OCI-LY3 (cell line): ENCODE results near the gene ARHGAP21.
"Not testable (repeated sequence)": the region's sequence is repeated elsewhere in the genome, so short reads cannot be mapped to it uniquely, and the experiment has no call there.

ENCODE experiments used
- H2AFZ ChIP-seq: fragments of 200-600, 300-600 bp; shearing (Covaris generic); 2 replicates; pipeline ENCODE4 v1.6.0; 2014; ENCODE audit warnings: antibody characterized with exemption, low read depth, low read length
- H3K27ac ChIP-seq: fragments of 200-600, 300-600 bp; sonication (generic); 2 replicates; pipeline ENCODE4 v1.5.1; 2014; ENCODE audit warnings: mild to moderate bottlenecking, low read length, moderate library complexity, mixed read lengths
- H3K27me3 ChIP-seq: fragments of 200-600, 300-600 bp; sonication (generic); 2 replicates; pipeline ENCODE4 v1.6.1; 2014; ENCODE audit warnings: low read depth, low read length, mixed read lengths
- H3K36me3 ChIP-seq: fragments of 200-600, 300-600 bp; sonication (generic); replicated peaks from 2 replicates; pipeline ENCODE3; 2014; ENCODE audit warnings: low read depth, low read length, mixed read lengths
- H3K4me1 ChIP-seq: fragments of 300-600, 200-600 bp; sonication (generic); 2 replicates; pipeline ENCODE4 v1.6.1; 2014; ENCODE audit warnings: low read length, mixed read lengths
- H3K4me2 ChIP-seq: fragments of 200-600, 300-600 bp; sonication (generic); 2 replicates; pipeline ENCODE4 v1.6.1; 2014; ENCODE audit warnings: low read length, mixed read lengths
- H3K4me3 ChIP-seq: fragments of 300-600, 200-600 bp; sonication (generic); 2 replicates; pipeline ENCODE4 v1.5.1; 2014; ENCODE audit warnings: antibody characterized with exemption, mild to moderate bottlenecking, low read length, moderate library complexity
- H3K79me2 ChIP-seq: fragments of 300-600, 200-600 bp; shearing (Covaris generic); 2 replicates; pipeline ENCODE4 v1.6.1; 2014; ENCODE audit warnings: mild to moderate bottlenecking, low read length, mixed read lengths
- H3K9ac ChIP-seq: fragments of 300-600, 200-600 bp; shearing (Covaris generic); 2 replicates; pipeline ENCODE4 v1.6.0; 2014; ENCODE audit warnings: mild to moderate bottlenecking, low read length, moderate library complexity
- H3K9me3 ChIP-seq: fragments of 200-600, 300-600 bp; shearing (Covaris generic); 2 replicates; pipeline ENCODE4 v1.6.1; 2014; ENCODE audit warnings: low read length, mixed read lengths; ENCODE audit not compliant: insufficient read depth
- H4K20me1 ChIP-seq: fragments of 200-600, 300-600 bp; sonication (generic); 2 replicates; pipeline ENCODE4 v1.6.1; 2016; ENCODE audit warnings: low read length, mixed read lengths; ENCODE audit not compliant: insufficient read depth
- CTCF ChIP-seq: fragments of 200-600, 300-600 bp; sonication (generic); IDR thresholded peaks from 2 replicates; pipeline ENCODE4 v1.5.1; 2014; ENCODE audit warnings: antibody characterized with exemption, low read length, low read depth
- EZH2phosphoT487 ChIP-seq: fragments of 200-600 bp; shearing (Covaris generic); IDR thresholded peaks from 2 replicates; pipeline ENCODE4 v1.6.1; 2018; ENCODE audit warnings: antibody characterized with exemption, mixed run types, low read depth

The ARHGAP21 gene

DNA sequence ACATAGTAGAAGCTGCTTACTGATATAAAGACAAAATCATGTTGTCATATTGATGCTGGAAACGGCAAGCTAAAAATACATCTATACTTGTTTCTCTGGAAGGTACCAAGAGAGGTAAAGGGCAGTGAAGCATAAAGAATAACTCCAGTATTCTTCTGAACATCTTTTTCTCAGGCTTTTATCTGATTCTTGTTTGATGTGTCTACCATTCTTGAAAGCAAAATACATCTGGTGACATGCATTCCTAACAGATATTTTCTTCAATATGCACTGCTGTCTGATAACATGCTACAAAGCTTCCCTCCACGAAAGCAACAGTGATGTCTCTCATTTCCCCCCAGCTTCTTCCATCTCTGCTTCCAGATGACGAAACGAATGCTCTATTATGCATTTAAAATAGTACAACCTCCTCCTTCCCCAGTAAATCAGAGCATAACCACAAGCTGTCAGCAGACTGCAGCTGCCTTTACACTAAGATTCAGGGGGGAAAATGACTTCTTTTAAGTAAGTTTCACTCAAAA lies 100.8 kb downstream of the ARHGAP21 start:
- H3K27ac ChIP-seq, result no peak overlapping the region
- H3K36me3 ChIP-seq, result no peaks in the 10 kb centered on the region
- no peaks in the 10 kb centered on the region for H3K9me3 ChIP-seq
- no peak for TF ChIP-seq CTCF
- no peak for TF ChIP-seq EZH2phosphoT487
- no peak overlapping the region for H3K4me3 ChIP-seq
- H2AFZ ChIP-seq, result no peak overlapping the region
- peak overlapping the region; percentile 15; the same call in 1 of the 2 replicates for H3K4me2 ChIP-seq
- no peak overlapping the region for H3K9ac ChIP-seq
- H3K79me2 ChIP-seq, result no peaks in the 10 kb centered on the region
- H3K27me3 ChIP-seq, result no peaks in the 10 kb centered on the region
- H4K20me1 ChIP-seq, result no peaks in the 10 kb centered on the region
- peaks cover 7% of the 10 kb centered on the region for H3K4me1 ChIP-seq

DNA sequence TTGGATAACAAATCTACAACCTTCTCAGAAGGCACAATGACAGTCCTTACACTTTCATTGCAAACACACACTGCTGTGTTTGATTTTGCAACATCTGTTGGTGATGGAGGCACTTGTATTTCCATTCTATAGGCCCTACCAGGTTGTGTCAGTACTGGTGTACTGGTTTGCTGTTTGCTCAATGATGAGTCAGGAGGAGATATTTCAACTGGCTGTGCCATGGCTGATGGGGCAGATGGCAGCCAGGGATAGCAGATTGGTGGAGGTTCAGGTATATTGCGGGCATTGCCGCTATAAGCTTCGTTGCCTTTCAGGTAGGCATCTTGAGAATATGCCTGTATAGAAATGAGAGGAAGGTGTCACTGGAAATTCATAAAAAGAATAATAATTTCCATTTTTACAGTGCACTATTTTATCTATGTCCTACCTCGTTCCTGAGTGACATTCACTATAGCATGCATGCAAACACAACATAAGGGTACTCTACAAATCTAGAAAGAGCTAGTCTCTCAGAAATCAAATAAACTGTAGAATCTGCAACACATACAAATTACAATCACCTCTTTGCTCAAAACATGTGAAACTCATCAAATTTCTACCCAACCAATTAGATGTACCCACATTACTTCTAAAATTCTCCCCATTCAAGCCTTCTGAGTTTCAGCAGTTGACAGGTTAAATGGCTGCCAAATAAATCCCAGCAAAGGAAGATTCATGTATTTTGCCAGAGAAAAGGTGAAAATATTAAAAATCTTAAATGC lies 102.5 kb downstream of the ARHGAP21 start:
- not testable (repeated sequence) for H3K27ac ChIP-seq, H3K27me3 ChIP-seq, H3K4me1 ChIP-seq, H3K9ac ChIP-seq, H3K4me3 ChIP-seq, H2AFZ ChIP-seq, H3K9me3 ChIP-seq, H3K79me2 ChIP-seq, H4K20me1 ChIP-seq, H3K4me2 ChIP-seq, H3K36me3 ChIP-seq

- H3K4me2 ChIP-seq, H4K20me1 ChIP-seq, H3K79me2 ChIP-seq, H3K4me1 ChIP-seq, H3K36me3 ChIP-seq, H2AFZ ChIP-seq, H3K4me3 ChIP-seq, H3K9ac ChIP-seq, H3K9me3 ChIP-seq, H3K27ac ChIP-seq, H3K27me3 ChIP-seq: not testable (repeated sequence)
Measured at GRCh38 chr10:24619994-24620310, 103.7 kb downstream of the ARHGAP21 start.

- H3K9ac ChIP-seq, H3K9me3 ChIP-seq, H3K4me1 ChIP-seq, H2AFZ ChIP-seq, H3K27me3 ChIP-seq, H3K79me2 ChIP-seq, H3K27ac ChIP-seq, H4K20me1 ChIP-seq, H3K4me3 ChIP-seq, H3K4me2 ChIP-seq, H3K36me3 ChIP-seq: not testable (repeated sequence)
Measured at GRCh38 chr10:24619291-24619993, 104.2 kb downstream of the ARHGAP21 start.

DNA sequence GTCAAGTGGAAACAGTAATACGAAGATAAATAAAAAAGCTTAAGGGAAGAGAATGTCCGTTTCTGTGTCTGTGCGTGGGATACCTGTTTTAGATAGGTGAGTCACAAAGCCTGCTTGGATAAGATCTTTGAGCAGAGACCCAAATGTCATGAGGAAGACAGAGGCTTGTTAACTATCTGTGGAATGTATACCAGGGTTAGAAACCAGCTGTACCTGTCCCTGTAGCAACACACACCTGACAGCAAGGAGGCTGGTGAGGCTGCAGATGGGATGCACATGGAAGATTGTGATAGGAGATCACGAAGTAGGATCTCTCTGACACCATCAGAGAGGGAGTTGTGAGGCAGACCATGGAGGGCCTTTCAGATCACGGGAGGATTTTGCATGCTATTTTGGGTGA lies 105.3 kb downstream of the ARHGAP21 start:
- Histone ChIP-seq H3K4me2 (no peak overlapping the region), H3K9ac (no peak overlapping the region), H3K4me1 (peaks cover 7% of the 10 kb centered on the region), H3K4me3 (no peak overlapping the region), H3K79me2 (no peaks in the 10 kb centered on the region), H2AFZ (no peak overlapping the region), H3K27me3 (no peaks in the 10 kb centered on the region), H3K27ac (no peak overlapping the region), H3K36me3 (no peaks in the 10 kb centered on the region), H3K9me3 (no peaks in the 10 kb centered on the region), H4K20me1 (no peaks in the 10 kb centered on the region)
- TF ChIP-seq EZH2phosphoT487, result no peak
- TF ChIP-seq CTCF, result no peak
